NB4 (cell line): ENCODE data around the gene TMEM30B.

Source experiments
- MAX ChIP-seq: IDR thresholded peaks from 2 replicates; pipeline ENCODE4 v1.6.1; 2011; ENCODE audit warnings: low read depth, low read length
- MYC ChIP-seq: IDR thresholded peaks from 2 replicates; pipeline ENCODE4 v1.6.1; 2011; ENCODE audit warnings: low read depth, low read length
- POLR2A ChIP-seq: IDR thresholded peaks from 2 replicates; pipeline ENCODE4 v1.6.1; 2011; ENCODE audit warnings: mild to moderate bottlenecking; ENCODE audit not compliant: insufficient read length; ENCODE audit errors: extremely low read depth
- TF ChIP-seq, protein P1 (sequence below): IDR thresholded peaks from one replicate; pipeline ENCODE4 v1.5.1; 2012; ENCODE audit warnings: low read depth, low read length

GRCh38 chr14:61328626-61329262, 47.6 kb upstream of the TMEM30B start:
- TF ChIP-seq, protein P1, sequence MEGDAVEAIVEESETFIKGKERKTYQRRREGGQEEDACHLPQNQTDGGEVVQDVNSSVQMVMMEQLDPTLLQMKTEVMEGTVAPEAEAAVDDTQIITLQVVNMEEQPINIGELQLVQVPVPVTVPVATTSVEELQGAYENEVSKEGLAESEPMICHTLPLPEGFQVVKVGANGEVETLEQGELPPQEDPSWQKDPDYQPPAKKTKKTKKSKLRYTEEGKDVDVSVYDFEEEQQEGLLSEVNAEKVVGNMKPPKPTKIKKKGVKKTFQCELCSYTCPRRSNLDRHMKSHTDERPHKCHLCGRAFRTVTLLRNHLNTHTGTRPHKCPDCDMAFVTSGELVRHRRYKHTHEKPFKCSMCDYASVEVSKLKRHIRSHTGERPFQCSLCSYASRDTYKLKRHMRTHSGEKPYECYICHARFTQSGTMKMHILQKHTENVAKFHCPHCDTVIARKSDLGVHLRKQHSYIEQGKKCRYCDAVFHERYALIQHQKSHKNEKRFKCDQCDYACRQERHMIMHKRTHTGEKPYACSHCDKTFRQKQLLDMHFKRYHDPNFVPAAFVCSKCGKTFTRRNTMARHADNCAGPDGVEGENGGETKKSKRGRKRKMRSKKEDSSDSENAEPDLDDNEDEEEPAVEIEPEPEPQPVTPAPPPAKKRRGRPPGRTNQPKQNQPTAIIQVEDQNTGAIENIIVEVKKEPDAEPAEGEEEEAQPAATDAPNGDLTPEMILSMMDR, result no peak
- no peak for TF ChIP-seq POLR2A
- no peak for TF ChIP-seq MAX
- no peak for TF ChIP-seq MYC
